CD14-positive monocyte (primary cell): ENCODE results near the gene PRF1. TPM values are rescaled to one million over a fixed set of nuclear protein-coding genes. Genes with fewer than 3 reads are reported as not detected.

Source experiments
- DNase-seq, 3 donors: peaks; one replicate each; pipeline ENCODE4 v3.0.0-alpha.2; 2011 to 2022
- H2AFZ ChIP-seq: 2 replicates; pipeline ENCODE4 v1.6.0; 2012; ENCODE audit warnings: mild to moderate bottlenecking, low read depth, low read length, inconsistent platforms; ENCODE audit not compliant: insufficient read depth, poor library complexity, severe bottlenecking
- H3K27ac ChIP-seq, 2 donors: 1 replicate in 1 of 2; 2 replicates in 1 of 2; pipeline ENCODE4 v1.5.1; 2012 to 2013; ENCODE audit warnings: low read length in 2 of 2, control low read depth in 1 of 2, inconsistent platforms in 1 of 2, low read depth in 1 of 2, mild to moderate bottlenecking in 1 of 2
- H3K27me3 ChIP-seq, 2 donors: one replicate each; pipeline versions ENCODE4 v1.6.0 to v1.6.1; 2011 to 2013; ENCODE audit warnings: low read length in 2 of 2; ENCODE audit not compliant: control insufficient read depth in 2 of 2, insufficient read depth in 2 of 2
- H3K36me3 ChIP-seq, 2 donors: replicated peaks in 1 of 2; 1 replicate in 1 of 2; 2 replicates in 1 of 2; pipeline versions ENCODE4 v1.5.1 to v1.6.1; 2012 to 2013; ENCODE audit warnings: low read length in 2 of 2, control low read depth in 1 of 2, inconsistent platforms in 1 of 2, mild to moderate bottlenecking in 1 of 2; ENCODE audit not compliant: insufficient read depth in 2 of 2, control insufficient read depth in 1 of 2
- H3K4me1 ChIP-seq, 2 donors: 1 replicate in 1 of 2; 2 replicates in 1 of 2; pipeline versions ENCODE4 v1.5.1 to v1.6.1; 2012 to 2013; ENCODE audit warnings: low read length in 2 of 2, control low read depth in 1 of 2, inconsistent platforms in 1 of 2, mild to moderate bottlenecking in 1 of 2, moderate library complexity in 1 of 2; ENCODE audit not compliant: insufficient read depth in 2 of 2, control insufficient read depth in 1 of 2
- H3K4me2 ChIP-seq: replicated peaks from 2 replicates; pipeline ENCODE3; 2012; ENCODE audit warnings: low read length, moderate library complexity, mild to moderate bottlenecking; ENCODE audit not compliant: poor library complexity, severe bottlenecking; ENCODE audit errors: extremely low read depth
- H3K4me3 ChIP-seq, 3 experiments: fragments of 200-600 bp in 1 of 3; sonication (generic) in 1 of 3; replicated peaks in 1 of 3; 1 replicate in 2 of 3; 2 replicates in 1 of 3; pipeline ENCODE4 v1.5.1; 2011 to 2013; ENCODE audit warnings: low read length in 3 of 3, mild to moderate bottlenecking in 3 of 3, control low read depth in 2 of 3, low read depth in 2 of 3, inconsistent platforms in 1 of 3, moderate library complexity in 1 of 3
- H3K79me2 ChIP-seq: 2 replicates; pipeline ENCODE4 v1.6.0; 2012; ENCODE audit warnings: mild to moderate bottlenecking, control low read depth, inconsistent platforms, low read length, moderate library complexity; ENCODE audit not compliant: insufficient read depth
- H3K9ac ChIP-seq: 2 replicates; pipeline ENCODE4 v1.6.0; 2017; ENCODE audit warnings: low read length, mild to moderate bottlenecking; ENCODE audit not compliant: insufficient read depth, poor library complexity, severe bottlenecking
- H3K9me3 ChIP-seq, 2 donors: replicated peaks in 1 of 2; 1 replicate in 1 of 2; 2 replicates in 1 of 2; pipeline versions ENCODE4 v1.5.1 to v1.6.1; 2012 to 2013; ENCODE audit warnings: low read length in 2 of 2, control low read depth in 1 of 2; ENCODE audit not compliant: control insufficient read depth in 1 of 2, insufficient read depth in 1 of 2
- H4K20me1 ChIP-seq: 2 replicates; pipeline ENCODE4 v1.6.0; 2012; ENCODE audit warnings: mild to moderate bottlenecking, low read length, control low read depth, moderate library complexity; ENCODE audit not compliant: insufficient read depth
- H3K27ac Mint-ChIP-seq, 7 donors: one replicate each; pipeline ENCODE4 v1.8.0; 2020; ENCODE audit warnings: mild to moderate bottlenecking in 7 of 7, mixed read lengths in 7 of 7, moderate library complexity in 6 of 7, inconsistent platforms in 2 of 7
- H3K27me3 Mint-ChIP-seq, 3 donors: one replicate each; pipeline ENCODE4 v1.8.0; 2021 to 2022; ENCODE audit warnings: low read depth in 3 of 3, mild to moderate bottlenecking in 3 of 3, mixed read lengths in 3 of 3, moderate library complexity in 3 of 3, inconsistent platforms in 1 of 3
- H3K36me3 Mint-ChIP-seq, 2 donors: one replicate each; pipeline ENCODE4 v1.8.0; 2020; ENCODE audit warnings: mixed read lengths in 2 of 2, inconsistent platforms in 1 of 2, mild to moderate bottlenecking in 1 of 2
- H3K4me1 Mint-ChIP-seq: one replicate; pipeline ENCODE4 v1.8.0; 2020; ENCODE audit warnings: mild to moderate bottlenecking, mixed read lengths
- H3K4me3 Mint-ChIP-seq, 2 donors: one replicate each; pipeline ENCODE4 v1.8.0; 2020; ENCODE audit warnings: mild to moderate bottlenecking in 2 of 2, mixed read lengths in 2 of 2, moderate library complexity in 1 of 2
- H3K9me3 Mint-ChIP-seq, 7 donors: one replicate each; pipeline ENCODE4 v1.8.0; 2020 to 2022; ENCODE audit warnings: mixed read lengths in 7 of 7, mild to moderate bottlenecking in 6 of 7, moderate library complexity in 6 of 7, inconsistent platforms in 2 of 7
- CTCF ChIP-seq: fragments of 200-600 bp; IDR thresholded peaks from one replicate; pipeline ENCODE4 v1.8.0; 2022; ENCODE audit warnings: antibody characterized with exemption, mild to moderate bottlenecking
- WGBS: methylation state at CpG from one replicate; pipeline ENCODE4 v1.1.5; 2013; ENCODE audit warnings: missing lambda C conversion rate; ENCODE audit not compliant: insufficient coverage; 5-methylcytosine and 5-hydroxymethylcytosine counted together
- intact Hi-C, 2 donors: fragments of 100-400 bp; cut with micrococcal nuclease; formaldehyde crosslinking; loops; one replicate each; pipeline versions ENCODE4 v1.15.0 to v1.15.1; 2023
- polyA plus RNA-seq, 3 donors: library from polyadenylated mRNA; depleted of rRNA in 1 of 3; unstranded in 2 of 3; stranded (reverse) in 1 of 3; fragments of 300-500 nt in 2 of 3; fragments of >200 nt in 1 of 3; fragmentation: Illumina TruSeq in 2 of 3; gene quantifications; 1 replicate in 2 of 3; 2 replicates in 1 of 3; pipeline ENCODE4 v1.2.3, GENCODE V29; 2012 to 2021

The PRF1 gene
- polyA plus RNA-seq, 3 donors = 0.09 to 2.7 (median 2.4) TPM

GRCh38 chr10:70565556-70566514 is 36.7 kb downstream of the PRF1 start:
- peak overlapping the region in 1 of 2 donors; percentile 27 for H3K27ac ChIP-seq
- Mint-ChIP-seq H3K4me3 (peak overlapping the region; percentile 34 to 76), H3K4me1 (peaks cover 35% of the 10 kb centered on the region), H3K27ac (peak overlapping the region in 6 of 7 donors; percentile 2 to 76 (median 44)), H3K9me3 (peaks cover 0 to 4% (median 0%) of the 10 kb centered on the region in 7 donors), H3K27me3 (peaks cover 0 to 3% (median 2%) of the 10 kb centered on the region in 3 donors), H3K36me3 (no peaks in the 10 kb centered on the region)
- H3K27me3 ChIP-seq = no peaks in the 10 kb centered on the region
- peak overlapping the region; percentile 67 for H2AFZ ChIP-seq
- intact Hi-C loops = no loop called here
- peak overlapping the region; percentile 29 for H3K9ac ChIP-seq
- H3K4me1 ChIP-seq = peaks cover 28 to 42% of the 10 kb centered on the region in 2 donors
- H3K4me2 ChIP-seq = peak overlapping the region; percentile 54
- H3K79me2 ChIP-seq = no peaks in the 10 kb centered on the region
- peak overlapping the region in 1 of 3 experiments; percentile 35 for H3K4me3 ChIP-seq
- H3K9me3 ChIP-seq = no peaks in the 10 kb centered on the region
- WGBS = 41% methylated on average over 9 of the region's 18 CpGs
- H4K20me1 ChIP-seq = no peaks in the 10 kb centered on the region
- no peak for TF ChIP-seq CTCF
- no peaks in the 10 kb centered on the region for H3K36me3 ChIP-seq
- peak; percentile 42 to 55 (median 48) for DNase-seq

GRCh38 chr10:70564901-70565351 is 37.6 kb downstream of the PRF1 start:
- peaks cover 0 to 4% (median 0%) of the 10 kb centered on the region in 7 donors for H3K9me3 Mint-ChIP-seq
- H4K20me1 ChIP-seq = no peaks in the 10 kb centered on the region
- no peaks in the 10 kb centered on the region for H3K9me3 ChIP-seq
- DNase-seq = no peak
- H3K4me1 Mint-ChIP-seq = peaks cover 37% of the 10 kb centered on the region
- no peak for TF ChIP-seq CTCF
- no peaks in the 10 kb centered on the region for H3K27me3 ChIP-seq
- peak overlapping the region in 1 of 2 donors; percentile 76 for H3K4me3 Mint-ChIP-seq
- H3K27me3 Mint-ChIP-seq = peaks cover 0 to 6% (median 3%) of the 10 kb centered on the region in 3 donors
- H3K36me3 Mint-ChIP-seq = no peaks in the 10 kb centered on the region
- peak overlapping the region in 1 of 2 donors; percentile 27 for H3K27ac ChIP-seq
- H3K4me3 ChIP-seq = no peak overlapping the region
- H2AFZ ChIP-seq = peak overlapping the region; percentile 67
- no peak overlapping the region for H3K4me2 ChIP-seq
- peak overlapping the region; percentile 29 for H3K9ac ChIP-seq
- 95% methylated on average over 3 of the region's 6 CpGs for WGBS
- intact Hi-C loops = no loop called here
- no peaks in the 10 kb centered on the region for H3K36me3 ChIP-seq
- no peaks in the 10 kb centered on the region for H3K79me2 ChIP-seq
- H3K4me1 ChIP-seq = peaks cover 30 to 42% of the 10 kb centered on the region in 2 donors
- peak overlapping the region in 3 of 7 donors; percentile 40 to 77 (median 69) for H3K27ac Mint-ChIP-seq
